GM23338 (cell line): ENCODE measurements around the gene MICAL2. TPM values are rescaled to one million over a fixed set of nuclear protein-coding genes. Genes with fewer than 3 reads are reported as not detected.

Experiments
- ATAC-seq: fragments of 200-7000 bp; cut with Tn5 transposase; 3 replicates; pipeline ENCODE4 v1.9.1; 2020
- DNase-seq: peaks from one replicate; pipeline ENCODE4 v3.0.0-alpha.2; 2015; ENCODE audit warnings: low spot score
- H2AFZ ChIP-seq: fragments of 200-600 bp; sonication (generic); 2 replicates; pipeline ENCODE4 v1.8.0; 2016; ENCODE audit warnings: antibody characterized with exemption, mild to moderate bottlenecking, moderate library complexity
- H3F3A ChIP-seq: fragments of 200-600 bp; sonication (generic); replicated peaks from 2 replicates; pipeline ENCODE4 v1.8.0; 2017; ENCODE audit warnings: antibody characterized with exemption, mixed run types, low read depth
- H3K27ac ChIP-seq: fragments of 200-600 bp; sonication (generic); 2 replicates; pipeline ENCODE4 v1.6.1; 2016; ENCODE audit warnings: low read depth
- H3K27me3 ChIP-seq: fragments of 200-600 bp; sonication (generic); 2 replicates; pipeline ENCODE4 v1.8.0; 2016; ENCODE audit warnings: mild to moderate bottlenecking, mixed run types, moderate library complexity; ENCODE audit not compliant: insufficient read depth
- H3K36me3 ChIP-seq: fragments of 200-600 bp; sonication (generic); 2 replicates; pipeline ENCODE4 v1.8.0; 2016; ENCODE audit warnings: mild to moderate bottlenecking; ENCODE audit not compliant: insufficient read depth
- H3K4me1 ChIP-seq: fragments of 200-600 bp; sonication (generic); 2 replicates; pipeline ENCODE4 v1.8.0; 2016; ENCODE audit warnings: mild to moderate bottlenecking, moderate library complexity; ENCODE audit not compliant: insufficient read depth
- H3K4me2 ChIP-seq: fragments of 200-600 bp; sonication (generic); 2 replicates; pipeline ENCODE4 v1.7.1; 2017; ENCODE audit warnings: mixed run types
- H3K4me3 ChIP-seq: fragments of 200-600 bp; sonication (generic); 2 replicates; pipeline ENCODE4 v1.6.1; 2016; ENCODE audit warnings: mixed run types
- H3K79me2 ChIP-seq: fragments of 200-600 bp; sonication (generic); replicated peaks from 2 replicates; pipeline ENCODE4 v1.8.0; 2017; ENCODE audit warnings: mild to moderate bottlenecking; ENCODE audit not compliant: insufficient read depth
- H3K9me2 ChIP-seq: fragments of 200-600 bp; sonication (generic); 2 replicates; pipeline ENCODE4 v1.8.0; 2017; ENCODE audit not compliant: insufficient read depth
- H4K20me1 ChIP-seq: fragments of 200-600 bp; sonication (generic); replicated peaks from 2 replicates; pipeline ENCODE4 v1.8.0; 2017; ENCODE audit warnings: mild to moderate bottlenecking; ENCODE audit not compliant: insufficient read depth
- H3K27ac Mint-ChIP-seq: 2 replicates; pipeline ENCODE4 v1.8.0; 2020; ENCODE audit warnings: inconsistent platforms, mild to moderate bottlenecking, moderate library complexity, mixed read lengths
- H3K27me3 Mint-ChIP-seq: 3 replicates; pipeline ENCODE4 v1.8.0; 2022; ENCODE audit warnings: low read depth, mild to moderate bottlenecking, moderate library complexity, mixed read lengths, inconsistent platforms; ENCODE audit not compliant: insufficient read depth, poor library complexity
- H3K36me3 Mint-ChIP-seq: 3 replicates; pipeline ENCODE4 v1.8.0; 2021; ENCODE audit warnings: low read depth, mild to moderate bottlenecking, inconsistent platforms, moderate library complexity, mixed read lengths
- H3K4me1 Mint-ChIP-seq: 3 replicates; pipeline ENCODE4 v1.8.0; 2020; ENCODE audit warnings: mild to moderate bottlenecking, inconsistent platforms, mixed read lengths
- H3K4me3 Mint-ChIP-seq: 3 replicates; pipeline ENCODE4 v1.8.0; 2021; ENCODE audit warnings: moderate library complexity, mild to moderate bottlenecking, inconsistent platforms, mixed read lengths
- H3K9me3 Mint-ChIP-seq: 3 replicates; pipeline ENCODE4 v1.8.0; 2020; ENCODE audit warnings: moderate library complexity, mild to moderate bottlenecking, inconsistent platforms, mixed read lengths
- ETS1 ChIP-seq: IDR thresholded peaks from 2 replicates; pipeline ENCODE4 v1.6.1; 2016; ENCODE audit warnings: antibody characterized with exemption
- EZH2 ChIP-seq: fragments of 200-600 bp; sonication (generic); IDR thresholded peaks from one replicate; pipeline ENCODE4 v1.8.0; 2017; ENCODE audit warnings: antibody characterized with exemption, mild to moderate bottlenecking, low read depth; ENCODE audit not compliant: unreplicated experiment
- POLR2AphosphoS5 ChIP-seq: IDR thresholded peaks from 2 replicates; pipeline ENCODE4 v1.6.1; 2016; ENCODE audit warnings: antibody characterized with exemption, low read depth
- ZNF114 ChIP-seq: fragments of 250-450 bp; sonication (Bioruptor Pico); IDR thresholded peaks from 2 replicates; pipeline ENCODE4 v1.5.0; 2020; ENCODE audit warnings: mild to moderate bottlenecking, moderate library complexity
- ZNF462 ChIP-seq: fragments of 250-450 bp; sonication (Bioruptor Pico); IDR thresholded peaks from 2 replicates; pipeline ENCODE4 v1.5.0; 2020; ENCODE audit warnings: mild to moderate bottlenecking, moderate library complexity
- polyA plus RNA-seq: library from polyadenylated mRNA; unstranded; fragments of >200 nt; fragmentation: Nextera tagmentation; extraction: Ambion mirVana; gene quantifications from 2 replicates; pipeline ENCODE4 v1.2.1, GENCODE V29; 2016
- total RNA-seq: library from RNA; depleted of rRNA; stranded (reverse); fragments of >200 nt; shearing (Covaris generic); gene quantifications from 2 replicates; pipeline ENCODE4 v1.2.3, GENCODE V29; 2014
- TF ChIP-seq, protein P1 (sequence below), 2 experiments: fragments of 200-600 bp in 1 of 2; sonication (generic) in 1 of 2; conservative IDR thresholded peaks; 2 replicates each; pipeline versions ENCODE4 v1.5.1 to v1.6.1; 2016 to 2017; ENCODE audit warnings: antibody characterized with exemption in 2 of 2, low read depth in 2 of 2, mild to moderate bottlenecking in 2 of 2, moderate library complexity in 1 of 2

Gene MICAL2
- total and polyA plus RNA-seq, 2 experiments from 2014 or later, result 0.66 to 1.4 TPM

- TF ChIP-seq ZNF462 (CRISPR knock-in tag) (no peak), ETS1 (no peak)
Measured at GRCh38 chr11:12233602-12233925, 123.2 kb downstream of the MICAL2 start (continued).

DNA sequence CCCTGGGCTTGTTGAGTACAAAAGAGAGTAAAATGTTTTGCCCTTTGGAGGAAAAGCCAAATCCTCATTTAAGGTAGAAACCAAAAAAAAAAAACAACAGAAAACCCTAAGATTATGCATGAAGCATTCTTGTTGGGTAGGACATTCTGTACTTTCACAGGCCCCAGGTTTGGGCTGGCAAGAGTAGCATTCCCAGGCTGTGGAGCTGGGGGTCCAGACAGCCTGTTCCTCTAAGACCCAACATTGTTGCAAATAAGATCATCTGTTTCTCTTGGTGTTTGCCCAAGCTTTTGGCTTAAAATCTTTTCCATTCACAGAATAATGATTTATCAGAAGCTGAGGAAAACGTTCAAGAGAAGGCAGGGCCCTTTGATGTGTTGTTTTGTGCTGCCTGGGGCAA is 123.8 kb downstream of the MICAL2 start:
- H3K27ac Mint-ChIP-seq, result no peak overlapping the region
- H3F3A ChIP-seq, result no peaks in the 10 kb centered on the region
- H3K9me2 ChIP-seq, result no peaks in the 10 kb centered on the region
- DNase-seq (no peak), ATAC-seq (no peak)
- H2AFZ ChIP-seq, result no peak overlapping the region
- H3K27me3 Mint-ChIP-seq, result peaks cover 6% of the 10 kb centered on the region
- H3K4me1 ChIP-seq, result no peaks in the 10 kb centered on the region
- H4K20me1 ChIP-seq, result no peaks in the 10 kb centered on the region
- H3K36me3 ChIP-seq, result no peaks in the 10 kb centered on the region
- no peak overlapping the region for H3K4me3 ChIP-seq
- no peak overlapping the region for H3K4me2 ChIP-seq
- H3K27me3 ChIP-seq, result no peaks in the 10 kb centered on the region
- H3K9me3 Mint-ChIP-seq, result no peaks in the 10 kb centered on the region
- no peak overlapping the region; the same call in 2 of the 3 replicates for H3K4me3 Mint-ChIP-seq
- H3K27ac ChIP-seq, result no peak overlapping the region
- H3K36me3 Mint-ChIP-seq, result no peaks in the 10 kb centered on the region
- no peaks in the 10 kb centered on the region for H3K4me1 Mint-ChIP-seq
- H3K79me2 ChIP-seq, result no peaks in the 10 kb centered on the region
- TF ChIP-seq ETS1, result no peak
- no peak for TF ChIP-seq POLR2AphosphoS5
- no peak for TF ChIP-seq EZH2
- TF ChIP-seq, protein P1, sequence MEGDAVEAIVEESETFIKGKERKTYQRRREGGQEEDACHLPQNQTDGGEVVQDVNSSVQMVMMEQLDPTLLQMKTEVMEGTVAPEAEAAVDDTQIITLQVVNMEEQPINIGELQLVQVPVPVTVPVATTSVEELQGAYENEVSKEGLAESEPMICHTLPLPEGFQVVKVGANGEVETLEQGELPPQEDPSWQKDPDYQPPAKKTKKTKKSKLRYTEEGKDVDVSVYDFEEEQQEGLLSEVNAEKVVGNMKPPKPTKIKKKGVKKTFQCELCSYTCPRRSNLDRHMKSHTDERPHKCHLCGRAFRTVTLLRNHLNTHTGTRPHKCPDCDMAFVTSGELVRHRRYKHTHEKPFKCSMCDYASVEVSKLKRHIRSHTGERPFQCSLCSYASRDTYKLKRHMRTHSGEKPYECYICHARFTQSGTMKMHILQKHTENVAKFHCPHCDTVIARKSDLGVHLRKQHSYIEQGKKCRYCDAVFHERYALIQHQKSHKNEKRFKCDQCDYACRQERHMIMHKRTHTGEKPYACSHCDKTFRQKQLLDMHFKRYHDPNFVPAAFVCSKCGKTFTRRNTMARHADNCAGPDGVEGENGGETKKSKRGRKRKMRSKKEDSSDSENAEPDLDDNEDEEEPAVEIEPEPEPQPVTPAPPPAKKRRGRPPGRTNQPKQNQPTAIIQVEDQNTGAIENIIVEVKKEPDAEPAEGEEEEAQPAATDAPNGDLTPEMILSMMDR (conservative IDR thresholded peaks at IDR 0.05; ENCODE audit: low read depth in 2 of 2), result no peak
- TF ChIP-seq ZNF114, result no peak
